ENCODE measurements around the gene ROGDI.

Gene ROGDI

GRCh38 chr16:4803898-4804762, 1.7 kb upstream of the ROGDI start:
- no peak for DNase-seq (ENCODE audit: extremely low read depth, insufficient read length)
- H3K36me3 ChIP-seq (ENCODE audit: control insufficient read depth, insufficient read depth, low read length) = peaks cover 9% of the 10 kb centered on the region
- TF ChIP-seq CTCF (IDR thresholded peaks at IDR 0.05; ENCODE audit: insufficient read depth, low read length, poor library complexity, severe bottlenecking) = no peak
- no peaks in the 10 kb centered on the region for H3K27me3 ChIP-seq (replicated peaks; ENCODE audit: control insufficient read depth, insufficient read depth, low read length)
- no peak overlapping the region for H3K4me3 ChIP-seq (replicated peaks; ENCODE audit: low read depth, low read length)

GRCh38 chr16:4803401-4803844, 990 bp upstream of the ROGDI start:
- TF ChIP-seq CTCF (IDR thresholded peaks at IDR 0.05; ENCODE audit: insufficient read depth, low read length, poor library complexity, severe bottlenecking) = no peak
- Histone ChIP-seq H3K36me3 (ENCODE audit: control insufficient read depth, insufficient read depth, low read length) (peaks cover 9% of the 10 kb centered on the region), H3K4me3 (replicated peaks; ENCODE audit: low read depth, low read length) (no peak overlapping the region), H3K27me3 (replicated peaks; ENCODE audit: control insufficient read depth, insufficient read depth, low read length) (no peaks in the 10 kb centered on the region)
- no peak for DNase-seq (ENCODE audit: extremely low read depth, insufficient read length)

GRCh38 chr16:4802659-4803287, 340 bp upstream of the ROGDI start:
- TF ChIP-seq CTCF (IDR thresholded peaks at IDR 0.05; ENCODE audit: insufficient read depth, low read length, poor library complexity, severe bottlenecking) = no peak
- Histone ChIP-seq H3K4me3 (replicated peaks; ENCODE audit: low read depth, low read length) (peak overlapping the region; percentile 76), H3K27me3 (replicated peaks; ENCODE audit: control insufficient read depth, insufficient read depth, low read length) (no peaks in the 10 kb centered on the region), H3K36me3 (ENCODE audit: control insufficient read depth, insufficient read depth, low read length) (peaks cover 9% of the 10 kb centered on the region)
- DNase-seq (ENCODE audit: extremely low read depth, insufficient read length) = peak; percentile 90

GRCh38 chr16:4801051-4801961, 1.1 kb downstream of the ROGDI start:
- no peaks in the 10 kb centered on the region for H3K27me3 ChIP-seq (replicated peaks; ENCODE audit: control insufficient read depth, insufficient read depth, low read length)
- H3K4me3 ChIP-seq (replicated peaks; ENCODE audit: low read depth, low read length) = peak overlapping the region; percentile 76
- H3K36me3 ChIP-seq (ENCODE audit: control insufficient read depth, insufficient read depth, low read length) = peaks cover 7% of the 10 kb centered on the region
- no peak for TF ChIP-seq CTCF (IDR thresholded peaks at IDR 0.05; ENCODE audit: insufficient read depth, low read length, poor library complexity, severe bottlenecking)
- DNase-seq (ENCODE audit: extremely low read depth, insufficient read length) = no peak

- peak overlapping the region; percentile 20 for H3K4me3 ChIP-seq (replicated peaks; ENCODE audit: low read depth, low read length)
- TF ChIP-seq CTCF (IDR thresholded peaks at IDR 0.05; ENCODE audit: insufficient read depth, low read length, poor library complexity, severe bottlenecking) = no peak
- DNase-seq (ENCODE audit: extremely low read depth, insufficient read length) = peak; percentile 40
- no peaks in the 10 kb centered on the region for H3K27me3 ChIP-seq (replicated peaks; ENCODE audit: control insufficient read depth, insufficient read depth, low read length)
- peaks cover 7% of the 10 kb centered on the region for H3K36me3 ChIP-seq (ENCODE audit: control insufficient read depth, insufficient read depth, low read length)
These were observed 2.0 kb downstream of the ROGDI start for GRCh38 chr16:4800290-4801041.
